ENCODE results near the gene IPMK. TPM values are rescaled to one million over a fixed set of nuclear protein-coding genes. Genes with fewer than 3 reads are reported as not detected.

The IPMK gene
- total RNA-seq, 1 donor, result 10.9 TPM

GRCh38 chr10:58305821-58306220, 38.1 kb upstream of the IPMK start:
- no peak for TF ChIP-seq CTCF (IDR thresholded peaks at IDR 0.05; ENCODE audit: extremely low read depth, low read depth, low read length)
- Histone ChIP-seq H3K27ac (ENCODE audit: low read depth, low read length) (no peak overlapping the region), H2AFZ (ENCODE audit: low read length) (no peak overlapping the region), H3K9me3 (ENCODE audit: low read depth, low read length) (no peaks in the 10 kb centered on the region), H3K4me3 (ENCODE audit: insufficient read depth, low read length) (no peak overlapping the region), H3K27me3 (ENCODE audit: insufficient read depth, low read length) (peaks cover 24% of the 10 kb centered on the region), H3K36me3 (ENCODE audit: insufficient read depth, low read length) (no peaks in the 10 kb centered on the region), H4K20me1 (ENCODE audit: insufficient read depth, low read length) (no peaks in the 10 kb centered on the region), H3K79me2 (ENCODE audit: insufficient read depth, low read length) (no peaks in the 10 kb centered on the region), H3K4me1 (ENCODE audit: insufficient read depth, low read length) (no peaks in the 10 kb centered on the region), H3K4me2 (ENCODE audit: insufficient read depth, low read length) (no peak overlapping the region)
- no peak for DNase-seq (ENCODE audit: insufficient read length, low spot score, missing footprints)

- Histone ChIP-seq H3K4me1 (ENCODE audit: insufficient read depth, low read length) (no peaks in the 10 kb centered on the region), H2AFZ (ENCODE audit: low read length) (no peak overlapping the region), H3K27ac (ENCODE audit: low read depth, low read length) (no peak overlapping the region), H3K4me2 (ENCODE audit: insufficient read depth, low read length) (no peak overlapping the region), H3K27me3 (ENCODE audit: insufficient read depth, low read length) (peaks cover 24% of the 10 kb centered on the region), H3K9me3 (ENCODE audit: low read depth, low read length) (no peaks in the 10 kb centered on the region), H3K36me3 (ENCODE audit: insufficient read depth, low read length) (no peaks in the 10 kb centered on the region), H3K79me2 (ENCODE audit: insufficient read depth, low read length) (no peaks in the 10 kb centered on the region), H3K4me3 (ENCODE audit: insufficient read depth, low read length) (no peak overlapping the region), H4K20me1 (ENCODE audit: insufficient read depth, low read length) (no peaks in the 10 kb centered on the region)
- no peak for TF ChIP-seq CTCF (IDR thresholded peaks at IDR 0.05; ENCODE audit: extremely low read depth, low read depth, low read length)
- DNase-seq (ENCODE audit: insufficient read length, low spot score, missing footprints), result no peak
Measured at GRCh38 chr10:58304099-58304633, 36.5 kb upstream of the IPMK start.

- Histone ChIP-seq H3K4me2 (ENCODE audit: insufficient read depth, low read length) (no peak overlapping the region), H3K27ac (ENCODE audit: low read depth, low read length) (no peak overlapping the region), H4K20me1 (ENCODE audit: insufficient read depth, low read length) (no peaks in the 10 kb centered on the region), H3K4me1 (ENCODE audit: insufficient read depth, low read length) (no peaks in the 10 kb centered on the region), H3K4me3 (ENCODE audit: insufficient read depth, low read length) (no peak overlapping the region), H3K9me3 (ENCODE audit: low read depth, low read length) (no peaks in the 10 kb centered on the region), H3K36me3 (ENCODE audit: insufficient read depth, low read length) (no peaks in the 10 kb centered on the region), H3K79me2 (ENCODE audit: insufficient read depth, low read length) (no peaks in the 10 kb centered on the region), H3K27me3 (ENCODE audit: insufficient read depth, low read length) (peaks cover 14% of the 10 kb centered on the region), H2AFZ (ENCODE audit: low read length) (no peak overlapping the region)
- DNase-seq (ENCODE audit: insufficient read length, low spot score, missing footprints), result no peak
- no peak for TF ChIP-seq CTCF (IDR thresholded peaks at IDR 0.05; ENCODE audit: extremely low read depth, low read depth, low read length)
Measured at GRCh38 chr10:58302254-58302653, 34.6 kb upstream of the IPMK start.

GRCh38 chr10:58300676-58301075, 33.0 kb upstream of the IPMK start:
- Histone ChIP-seq H2AFZ (ENCODE audit: low read length) (no peak overlapping the region), H3K36me3 (ENCODE audit: insufficient read depth, low read length) (no peaks in the 10 kb centered on the region), H3K9me3 (ENCODE audit: low read depth, low read length) (no peaks in the 10 kb centered on the region), H3K27ac (ENCODE audit: low read depth, low read length) (no peak overlapping the region), H3K79me2 (ENCODE audit: insufficient read depth, low read length) (no peaks in the 10 kb centered on the region), H3K27me3 (ENCODE audit: insufficient read depth, low read length) (peaks cover 11% of the 10 kb centered on the region), H4K20me1 (ENCODE audit: insufficient read depth, low read length) (no peaks in the 10 kb centered on the region), H3K4me2 (ENCODE audit: insufficient read depth, low read length) (no peak overlapping the region), H3K4me1 (ENCODE audit: insufficient read depth, low read length) (no peaks in the 10 kb centered on the region), H3K4me3 (ENCODE audit: insufficient read depth, low read length) (no peak overlapping the region)
- DNase-seq (ENCODE audit: insufficient read length, low spot score, missing footprints), result no peak
- no peak for TF ChIP-seq CTCF (IDR thresholded peaks at IDR 0.05; ENCODE audit: extremely low read depth, low read depth, low read length)

Measured in osteoblast (primary cell).